Measurements from ENCODE around the gene NTSR1. TPM values are rescaled to one million over a fixed set of nuclear protein-coding genes. Genes with fewer than 3 reads are reported as not detected.

The NTSR1 gene
- total and polyA plus RNA-seq, 2 of the 13 experiments (the other 11 are each of a cell fraction or from before 2014, with no cell fraction given) = 0.09 to 0.12 TPM

GRCh38 chr20:62776692-62777527 is 68.3 kb downstream of the NTSR1 start:
- H3K36me3 ChIP-seq (replicated peaks in 1 of 2; ENCODE audit: control insufficient read depth in 1 of 2, insufficient read depth in 2 of 2, low read length in 2 of 2) = no peaks in the 10 kb centered on the region
- intact Hi-C loops (cut with micrococcal nuclease; ENCODE audit: unreplicated experiment) = no loop called here
- H3K9me3 ChIP-seq (ENCODE audit: low read length) = no peaks in the 10 kb centered on the region
- H3K4me3 ChIP-seq (replicated peaks in 1 of 3; ENCODE audit: insufficient read depth in 1 of 3, low read depth in 2 of 3, low read length in 3 of 3) = peak overlapping the region in 2 of 3 experiments; percentile 32 to 56; a peak in 3 of 6 replicates
- no peak overlapping the region; the same call in 1 of the 2 replicates for H3K9ac ChIP-seq (ENCODE audit: insufficient read depth, low read depth, low read length)
- H3K4me1 ChIP-seq (ENCODE audit: insufficient read depth, low read length) = peaks cover 33% of the 10 kb centered on the region
- BruUV-seq (replicated peaks) = no TSS peak
- no peak overlapping the region for H3K27ac ChIP-seq (ENCODE audit: extremely low read length, insufficient read depth, low read length)
- ATAC-seq (peak; percentile 3), DNase-seq (ENCODE audit: low spot score) (peak; percentile 58), FAIRE-seq (no peak)
- peak overlapping the region; percentile 57 for H3K4me2 ChIP-seq (ENCODE audit: low read depth, low read length)
- in situ Hi-C loops (cut with HindIII; ENCODE audit: extremely low pct_ligation_motif_present, low pct_unique_long_range_greater_than_20kb) = loop anchor here (10.0 to 25.0 kb wide), 2 partner anchors 92 to 265 kb away; no protein-coding TSS in a partner anchor
- 38% methylated on average over 14 of the region's 14 CpGs for WGBS (ENCODE audit: low lambda C conversion rate)
- no peaks in the 10 kb centered on the region for H4K20me1 ChIP-seq (ENCODE audit: insufficient read depth, low read length)
- H2AFZ ChIP-seq (ENCODE audit: low read length) = no peak overlapping the region
- peaks cover 25 to 70% of the 10 kb centered on the region in 2 experiments for H3K27me3 ChIP-seq (ENCODE audit: control insufficient read depth in 1 of 2, insufficient read depth in 2 of 2, low read length in 2 of 2)
- ChIA-PET CTCF (ENCODE audit: low intra/inter-chr PET ratio, low total read pairs) (no interaction called here), POLR2A (no interaction called here)
- H3K79me2 ChIP-seq (ENCODE audit: insufficient read depth, low read length) = no peaks in the 10 kb centered on the region
- no peak for TF ChIP-seq ZNF121 (CRISPR knock-in tag; IDR thresholded peaks at IDR 0.05)
- TF ChIP-seq CENPX (CRISPR knock-in tag; IDR thresholded peaks at IDR 0.05) = no peak
- no peak for TF ChIP-seq HDAC6 (IDR thresholded peaks at IDR 0.05; ENCODE audit: low read depth, low read length)
- TF ChIP-seq ZSCAN12 (CRISPR knock-in tag; IDR thresholded peaks at IDR 0.05) = no peak
- no peak for TF ChIP-seq GFI1 (CRISPR knock-in tag; IDR thresholded peaks at IDR 0.05; ENCODE audit: borderline replicate concordance)
- TF ChIP-seq SRF (IDR thresholded peaks at IDR 0.05; ENCODE audit: low read depth, low read length) = no peak
- TF ChIP-seq TFAP4 (IDR thresholded peaks at IDR 0.05; ENCODE audit: borderline replicate concordance, low read depth) = peak; percentile 58; the same call in 1 of the 2 replicates
- no peak for TF ChIP-seq ZNF503 (CRISPR knock-in tag; IDR thresholded peaks at IDR 0.05)
- TF ChIP-seq RFXAP (CRISPR knock-in tag; IDR thresholded peaks at IDR 0.05; ENCODE audit: borderline replicate concordance) = no peak
- no peak for TF ChIP-seq CCDC6 (CRISPR knock-in tag; IDR thresholded peaks at IDR 0.05)
- TF ChIP-seq ZNF83 (CRISPR knock-in tag; IDR thresholded peaks at IDR 0.05; ENCODE audit: borderline replicate concordance) = no peak
- TF ChIP-seq ZMYM4 (CRISPR knock-in tag; IDR thresholded peaks at IDR 0.05) = no peak
- TF ChIP-seq FLYWCH1 (CRISPR knock-in tag; IDR thresholded peaks at IDR 0.05) = no peak
- TF ChIP-seq ZSCAN29 (CRISPR knock-in tag; conservative IDR thresholded peaks at IDR 0.05) = no peak
- TF ChIP-seq ZMYM3 (CRISPR knock-in tag; IDR thresholded peaks at IDR 0.05) = peak; percentile 51
- TF ChIP-seq NCOR1 (IDR thresholded peaks at IDR 0.05; ENCODE audit: borderline replicate concordance, low read length) = no peak
- TF ChIP-seq PREB (CRISPR knock-in tag; IDR thresholded peaks at IDR 0.05) = no peak
